Dedifferentiated amniotic fluid mesenchymal stem cell (primary cell): ENCODE measurements around the gene PAX4.

Source experiments
- DNase-seq: peaks from one replicate; pipeline ENCODE4 v3.0.0-alpha.2; 2016; ENCODE audit errors: extremely low spot score

The PAX4 gene

DNA sequence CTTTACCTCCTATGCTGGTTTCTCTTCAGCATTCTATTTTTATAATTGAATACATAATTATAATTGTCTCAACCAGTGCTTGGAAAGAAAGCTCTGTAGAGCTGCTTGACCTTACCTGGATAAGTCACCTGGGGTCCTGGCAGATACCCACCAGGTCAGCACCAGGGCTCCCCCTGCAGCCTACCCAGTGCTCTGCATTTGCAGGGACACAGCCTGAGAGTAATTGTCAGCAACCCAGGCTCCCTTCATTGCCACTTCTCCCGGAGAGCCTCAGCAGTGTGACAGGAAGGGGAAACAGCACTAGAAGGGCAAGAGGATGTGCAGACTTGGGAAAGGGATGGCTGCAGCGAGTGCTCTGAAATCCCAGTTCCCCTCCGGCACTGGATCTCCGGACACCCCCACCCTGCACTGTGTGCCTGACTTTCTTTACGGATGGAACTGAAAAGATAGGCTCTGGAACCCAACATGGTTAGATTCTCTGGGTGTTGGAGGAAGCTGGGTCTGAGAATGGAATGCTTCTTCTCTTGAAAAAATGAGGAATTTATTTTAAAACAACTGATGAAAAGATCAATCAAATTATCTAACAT is 11.4 kb upstream of the PAX4 start:
- DNase-seq = no peak

DNA sequence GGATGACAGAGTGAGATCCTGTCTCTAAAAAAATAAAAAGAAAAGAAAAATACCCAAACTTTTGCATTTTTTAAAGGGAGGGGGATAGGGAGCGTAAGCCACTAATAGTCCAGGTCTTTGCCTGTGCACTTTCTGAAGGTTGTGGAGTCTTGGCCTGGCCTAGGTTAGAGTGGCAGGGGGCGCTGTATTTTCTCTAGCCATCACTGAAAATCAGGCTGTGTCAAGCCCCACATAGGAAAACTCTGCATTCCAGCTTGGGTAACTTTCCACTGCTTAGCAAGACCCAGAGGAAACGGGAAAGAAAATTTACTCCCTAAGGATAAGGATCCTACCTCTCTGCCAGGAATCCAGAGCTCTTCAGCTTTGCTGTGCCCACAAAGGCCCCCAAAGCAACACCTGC is 10.5 kb upstream of the PAX4 start:
- DNase-seq = no peak

- no peak for DNase-seq
Observed at GRCh38 chr7:127625331-127625730, 7.4 kb upstream of the PAX4 start.

DNA sequence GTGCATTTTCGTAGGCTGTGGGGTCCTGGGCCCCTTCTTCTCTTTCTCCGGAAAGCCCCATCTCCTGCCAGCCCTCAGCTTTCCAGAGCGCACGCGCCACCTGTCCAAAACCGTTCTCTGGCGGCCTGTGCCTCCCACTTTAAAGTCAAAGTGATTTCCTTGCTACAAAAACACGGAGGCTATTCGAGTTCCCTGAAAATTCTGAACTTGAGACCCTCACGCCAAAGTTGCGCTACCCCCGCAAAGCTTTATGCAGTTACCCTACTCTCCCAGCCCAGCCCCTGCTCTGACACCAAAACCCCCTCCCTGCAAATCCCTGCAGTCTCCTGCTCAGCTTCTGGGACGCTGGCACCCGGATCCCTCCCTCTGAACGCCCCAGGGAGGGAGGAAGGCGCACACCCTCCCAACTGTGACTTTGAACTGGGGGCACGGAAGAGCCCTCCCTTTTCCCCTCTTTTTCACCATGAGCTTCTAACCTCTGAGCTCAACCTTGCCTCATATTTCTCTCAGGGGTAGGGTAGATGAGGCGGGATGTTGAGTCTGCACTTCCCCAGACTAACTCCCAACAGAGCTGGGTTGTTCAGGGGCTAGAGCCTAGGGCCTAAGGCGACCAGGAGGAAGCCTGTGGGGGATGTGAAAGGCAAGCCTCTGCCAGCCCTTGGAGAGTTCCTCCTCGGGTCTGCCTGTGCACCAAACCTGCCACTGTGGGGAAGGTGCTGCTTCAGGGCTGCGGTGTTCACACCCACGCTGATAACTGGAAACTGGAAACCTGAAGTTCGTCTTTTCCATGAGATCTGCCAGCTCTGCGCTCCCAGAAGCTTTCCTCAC is 2.7 kb upstream of the PAX4 start:
- no peak for DNase-seq

- no peak for DNase-seq
Observed at GRCh38 chr7:127619681-127620405, 1.9 kb upstream of the PAX4 start.

GRCh38 chr7:127618775-127619174 is 833 bp upstream of the PAX4 start:
- DNase-seq = no peak

GRCh38 chr7:127616724-127617123 is 1.2 kb downstream of the PAX4 start:
- no peak for DNase-seq

GRCh38 chr7:127612263-127612662 is 5.7 kb downstream of the PAX4 start:
- DNase-seq = no peak

GRCh38 chr7:127609297-127609696 is 8.6 kb downstream of the PAX4 start:
- DNase-seq = no peak

GRCh38 chr7:127608446-127608845 is 9.5 kb downstream of the PAX4 start:
- no peak for DNase-seq

GRCh38 chr7:127600885-127601284 is 17.1 kb downstream of the PAX4 start:
- DNase-seq = no peak

DNA sequence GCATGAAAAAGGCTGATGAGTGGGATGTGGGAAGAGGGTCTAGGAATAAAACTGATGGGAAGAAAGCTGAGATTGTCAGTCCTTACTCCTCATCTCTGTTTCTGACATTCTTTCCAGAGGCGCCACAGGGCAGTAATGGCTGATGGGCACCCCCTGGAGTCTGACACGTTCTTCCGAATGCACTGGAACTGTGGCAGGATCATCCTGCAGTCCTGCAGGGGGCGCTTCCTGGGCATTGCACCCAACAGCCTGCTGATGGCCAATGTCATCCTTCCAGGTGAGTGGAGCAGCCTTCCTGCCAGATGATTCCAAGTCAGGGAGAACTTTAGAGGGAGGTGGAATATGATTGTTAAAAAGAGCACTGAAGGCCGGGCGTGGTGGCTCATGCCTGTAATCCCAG is 19.6 kb downstream of the PAX4 start:
- DNase-seq = no peak

DNA sequence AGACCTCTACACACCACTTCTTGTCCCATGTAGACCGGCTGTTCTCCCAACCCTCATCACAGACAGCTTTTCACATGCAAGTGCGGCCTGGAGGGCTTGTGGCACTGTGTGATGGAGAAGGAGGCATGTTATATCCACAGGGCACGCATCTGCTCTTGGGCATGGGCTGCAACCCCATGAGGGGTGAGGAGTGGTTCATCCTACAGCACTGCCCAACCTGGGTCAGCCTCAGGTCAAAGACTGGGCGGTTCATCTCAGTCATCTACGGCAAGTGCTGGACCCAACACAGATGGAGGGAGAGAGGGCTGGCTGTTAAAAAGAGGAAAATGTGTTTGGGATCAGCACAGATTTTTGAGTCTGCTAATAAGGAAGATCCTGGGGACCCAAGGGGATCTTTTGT is 22.2 kb downstream of the PAX4 start:
- DNase-seq = no peak

DNA sequence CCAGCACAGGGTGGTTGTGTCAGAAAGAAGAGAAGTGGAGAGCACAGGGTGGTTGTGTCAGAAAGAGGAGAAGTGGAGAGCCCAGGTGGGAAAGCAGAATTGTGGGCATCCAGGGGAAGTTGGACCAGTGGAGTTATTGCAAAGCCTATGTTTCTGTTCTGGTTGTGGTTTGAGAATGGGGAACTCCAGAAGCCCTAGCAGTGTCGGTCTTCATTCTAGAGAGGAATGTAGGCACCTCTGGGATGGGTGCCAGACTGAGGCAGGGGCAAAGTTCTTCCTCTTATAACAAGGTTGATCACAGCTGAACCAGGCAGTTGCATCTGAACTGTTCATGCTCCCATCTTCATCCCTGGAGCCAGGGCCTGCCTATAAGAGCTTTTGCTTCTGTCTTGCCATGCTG is 23.5 kb downstream of the PAX4 start:
- no peak for DNase-seq

DNA sequence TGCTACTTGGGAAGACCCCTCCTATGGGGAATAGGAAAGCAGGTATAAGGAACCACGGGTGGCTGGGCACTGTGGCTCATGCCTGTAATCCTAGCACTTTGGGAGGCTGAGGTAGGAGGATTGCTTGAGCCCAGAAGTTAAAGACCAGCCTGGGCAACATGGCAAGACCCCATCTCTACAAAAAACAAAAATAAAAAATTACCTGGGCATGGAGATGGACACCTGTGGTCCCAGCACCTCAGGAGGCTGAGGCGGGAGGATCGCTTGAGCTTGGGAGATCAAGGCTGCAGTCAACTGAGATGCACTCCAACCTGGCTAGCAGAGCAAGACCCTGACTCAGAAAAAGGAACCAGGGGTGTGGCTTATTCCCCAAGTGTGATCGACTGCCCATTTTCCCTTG is 25.4 kb downstream of the PAX4 start:
- DNase-seq = no peak

GRCh38 chr7:127591591-127591990 is 26.4 kb downstream of the PAX4 start:
- no peak for DNase-seq

GRCh38 chr7:127591189-127591588 is 26.8 kb downstream of the PAX4 start:
- DNase-seq = no peak

- no peak for DNase-seq
Observed at GRCh38 chr7:127589896-127590295, 28.0 kb downstream of the PAX4 start.

- DNase-seq = peak; percentile 39
Observed at GRCh38 chr7:127588697-127589482, 29.1 kb downstream of the PAX4 start.

- DNase-seq = peak; percentile 75
Observed at GRCh38 chr7:127588019-127588696, 29.8 kb downstream of the PAX4 start, which contains the start of gene ARF5. ARF5 (plus strand) TSS chr7:127588411; CDS start chr7:127588499, 88 bp downstream.

DNA sequence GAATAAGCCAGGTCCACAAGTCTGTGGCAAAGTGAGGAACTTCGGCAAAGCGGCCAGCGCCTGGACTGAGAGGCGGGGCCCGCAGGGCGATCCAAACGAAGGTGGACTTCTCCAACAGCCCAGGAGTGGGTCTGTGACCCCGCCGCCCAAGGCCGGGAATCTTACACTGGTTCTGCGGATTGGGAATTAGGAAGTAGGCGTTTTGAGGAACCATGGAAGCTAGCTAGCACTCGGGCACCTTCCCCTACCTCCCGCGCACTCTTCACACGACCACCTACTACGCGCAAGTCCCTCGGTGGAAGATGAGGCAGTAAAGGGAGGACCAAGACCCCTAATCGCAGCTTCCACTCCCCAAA is 30.3 kb downstream of the PAX4 start:
- DNase-seq = no peak

GRCh38 chr7:127586346-127586745 is 31.6 kb downstream of the PAX4 start:
- no peak for DNase-seq
